HEK293 (cell line): ENCODE measurements around the gene PPARG.

ENCODE experiments used
- CTCF ChIA-PET: fragments of 350-600 bp; formaldehyde crosslinking; extraction: SDS; loops from one replicate; lab custom pipeline; 2021; ENCODE audit warnings: antibody characterized with exemption; lab: Yijun Ruan, JAX
- POLR2A ChIA-PET: fragments of 300-600 bp; formaldehyde crosslinking; extraction: SDS; loops from one replicate; lab custom pipeline; 2020; ENCODE audit warnings: antibody characterized with exemption, inconsistent platforms; lab: Yijun Ruan, JAX
- H3K27ac ChIP-seq: fragments of 200-500 bp; sonication (Bioruptor generic); 2 replicates; pipeline ENCODE4 v1.5.1; 2014; ENCODE audit warnings: low read depth, low read length, control low read depth, inconsistent platforms; ENCODE audit errors: extremely low read depth
- H3K36me3 ChIP-seq, 2 experiments: fragments of 200-500 bp in 1 of 2; sonication (Bioruptor generic) in 1 of 2; 1 replicate in 1 of 2; 2 replicates in 1 of 2; pipeline ENCODE4 v1.5.1; 2014 to 2017; ENCODE audit warnings: inconsistent platforms in 2 of 2, low read length in 2 of 2; ENCODE audit not compliant: control insufficient read depth in 2 of 2, insufficient read depth in 1 of 2
- H3K4me1 ChIP-seq: fragments of 200-500 bp; sonication (Bioruptor generic); 2 replicates; pipeline ENCODE4 v1.5.1; 2014; ENCODE audit warnings: mild to moderate bottlenecking, low read length, inconsistent platforms; ENCODE audit not compliant: control insufficient read depth, insufficient read depth
- H3K4me3 ChIP-seq: 2 replicates; pipeline ENCODE4 v1.5.1; 2011; ENCODE audit warnings: low read depth, mild to moderate bottlenecking, control low read depth, low read length, moderate library complexity
- H3K9me3 ChIP-seq: fragments of 200-500 bp; sonication (Bioruptor generic); 2 replicates; pipeline ENCODE4 v1.5.1; 2014; ENCODE audit warnings: low read depth, low read length, inconsistent platforms; ENCODE audit not compliant: control insufficient read depth, insufficient read depth
- GLI2 ChIP-seq: fragments of 450-650 bp; formaldehyde crosslinking; IDR thresholded peaks from 2 replicates; pipeline ENCODE4; 2017; ENCODE audit warnings: missing biosample characterization, missing genetic modification characterization, low read depth, borderline replicate concordance
- IKZF3 ChIP-seq: fragments of 450-650 bp; IDR thresholded peaks from 2 replicates; pipeline ENCODE4 v1.5.0; 2018; ENCODE audit warnings: missing biosample characterization, mild to moderate bottlenecking, missing genetic modification characterization, moderate library complexity
- KLF10 ChIP-seq: fragments of 450-650 bp; IDR thresholded peaks from 2 replicates; pipeline ENCODE4 v1.5.1; 2018; ENCODE audit warnings: missing biosample characterization, mild to moderate bottlenecking, missing genetic modification characterization
- KLF8 ChIP-seq: fragments of 450-650 bp; formaldehyde crosslinking; IDR thresholded peaks from 2 replicates; pipeline ENCODE4 v1.5.1; 2016; ENCODE audit warnings: missing biosample characterization, missing genetic modification characterization
- OSR2 ChIP-seq: fragments of 450-650 bp; formaldehyde crosslinking; IDR thresholded peaks from 2 replicates; pipeline ENCODE4 v1.5.1; 2016; ENCODE audit warnings: missing biosample characterization, missing genetic modification characterization
- TCF7L2 ChIP-seq: IDR thresholded peaks from 2 replicates; pipeline ENCODE4 v1.6.1; 2011; ENCODE audit warnings: low read depth, mild to moderate bottlenecking, inconsistent platforms, low read length, moderate library complexity, borderline replicate concordance
- ZBTB17 ChIP-seq: fragments of 450-650 bp; formaldehyde crosslinking; IDR thresholded peaks from 2 replicates; pipeline ENCODE4 v1.5.1; 2016; ENCODE audit warnings: missing biosample characterization, missing genetic modification characterization
- ZBTB21 ChIP-seq: fragments of 450-650 bp; formaldehyde crosslinking; IDR thresholded peaks from 2 replicates; pipeline ENCODE4 v1.5.1; 2017; ENCODE audit warnings: missing biosample characterization, missing genetic modification characterization
- ZEB2 ChIP-seq: fragments of 450-650 bp; formaldehyde crosslinking; IDR thresholded peaks from 2 replicates; pipeline ENCODE4 v1.5.1; 2016; ENCODE audit warnings: missing biosample characterization, missing genetic modification characterization
- ZNF184 ChIP-seq: fragments of 450-650 bp; IDR thresholded peaks from 2 replicates; pipeline ENCODE4 v1.5.1; 2018; ENCODE audit warnings: missing biosample characterization, mild to moderate bottlenecking, missing genetic modification characterization
- ZNF416 ChIP-seq: fragments of 450-650 bp; formaldehyde crosslinking; IDR thresholded peaks from 2 replicates; pipeline ENCODE4 v1.5.1; 2016; ENCODE audit warnings: missing biosample characterization, missing genetic modification characterization
- ZNF433 ChIP-seq: fragments of 450-650 bp; formaldehyde crosslinking; IDR thresholded peaks from 2 replicates; pipeline ENCODE4 v1.5.1; 2016; ENCODE audit warnings: missing biosample characterization, missing genetic modification characterization, low read depth
- ZNF600 ChIP-seq: fragments of 450-650 bp; formaldehyde crosslinking; IDR thresholded peaks from 2 replicates; pipeline ENCODE4 v1.5.1; 2016; ENCODE audit warnings: missing biosample characterization, missing genetic modification characterization
- ZSCAN23 ChIP-seq: fragments of 450-650 bp; formaldehyde crosslinking; IDR thresholded peaks from 2 replicates; pipeline ENCODE4 v1.5.1; 2016; ENCODE audit warnings: missing biosample characterization, missing genetic modification characterization
- TF ChIP-seq, protein P1 (sequence below): fragments of 450-650 bp; formaldehyde crosslinking; IDR thresholded peaks from 2 replicates; pipeline ENCODE4 v1.5.1; 2016; ENCODE audit warnings: missing biosample characterization, missing genetic modification characterization
- TF ChIP-seq, protein P2 (sequence below): fragments of 450-650 bp; formaldehyde crosslinking; IDR thresholded peaks from 2 replicates; pipeline ENCODE4 v1.5.1; 2016; ENCODE audit warnings: missing biosample characterization, missing genetic modification characterization, low read depth
- TF ChIP-seq, protein P3 (sequence below): fragments of 450-650 bp; formaldehyde crosslinking; IDR thresholded peaks from 2 replicates; pipeline ENCODE4 v1.5.1; 2016; ENCODE audit warnings: missing biosample characterization, missing genetic modification characterization
- TF ChIP-seq, protein P4 (sequence below): fragments of 450-650 bp; formaldehyde crosslinking; IDR thresholded peaks from 2 replicates; pipeline ENCODE4 v1.5.1; 2017; ENCODE audit warnings: missing biosample characterization, missing genetic modification characterization
- TF ChIP-seq, protein P5 (sequence below): fragments of 450-650 bp; formaldehyde crosslinking; IDR thresholded peaks from 2 replicates; pipeline ENCODE4 v1.5.1; 2017; ENCODE audit warnings: missing biosample characterization, missing genetic modification characterization
- TF ChIP-seq, protein P6 (sequence below): fragments of 450-650 bp; formaldehyde crosslinking; IDR thresholded peaks from 2 replicates; pipeline ENCODE4 v1.5.1; 2016; ENCODE audit warnings: missing biosample characterization, missing genetic modification characterization

Gene PPARG

DNA sequence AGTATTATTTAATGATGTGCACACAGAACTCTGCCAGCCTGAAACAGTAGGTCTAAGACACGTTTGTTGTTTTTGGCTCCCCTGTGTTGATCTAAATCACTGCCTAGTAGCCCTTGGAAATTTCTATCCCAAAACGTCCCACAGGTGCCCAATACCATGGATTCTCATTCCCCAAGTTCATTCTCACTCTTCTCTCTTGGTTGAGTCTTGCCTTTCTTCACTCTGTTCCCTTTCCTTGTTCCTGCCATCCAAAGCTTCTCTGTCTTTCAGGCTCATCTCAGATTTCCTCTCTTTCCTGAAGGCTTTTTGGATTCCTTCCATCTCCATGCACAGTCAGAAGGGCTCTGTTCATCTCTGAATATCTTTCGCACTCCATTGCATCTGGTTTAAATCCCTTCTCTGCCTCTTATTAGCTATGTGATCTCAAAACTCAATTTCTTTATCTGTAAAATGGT, 54.2 kb downstream of the PPARG start (continued):
- TF ChIP-seq OSR2 (tag by site-specific recombination) (peak; percentile 82), ZSCAN23 (no peak), ZNF600 (no peak), IKZF3 (tag by site-specific recombination) (peak; percentile 75; the same call in 1 of the 2 replicates), ZBTB17 (tag by site-specific recombination) (peak; percentile 91), KLF10 (no peak), ZNF433 (tag by site-specific recombination) (no peak)
- TF ChIP-seq, protein P1, sequence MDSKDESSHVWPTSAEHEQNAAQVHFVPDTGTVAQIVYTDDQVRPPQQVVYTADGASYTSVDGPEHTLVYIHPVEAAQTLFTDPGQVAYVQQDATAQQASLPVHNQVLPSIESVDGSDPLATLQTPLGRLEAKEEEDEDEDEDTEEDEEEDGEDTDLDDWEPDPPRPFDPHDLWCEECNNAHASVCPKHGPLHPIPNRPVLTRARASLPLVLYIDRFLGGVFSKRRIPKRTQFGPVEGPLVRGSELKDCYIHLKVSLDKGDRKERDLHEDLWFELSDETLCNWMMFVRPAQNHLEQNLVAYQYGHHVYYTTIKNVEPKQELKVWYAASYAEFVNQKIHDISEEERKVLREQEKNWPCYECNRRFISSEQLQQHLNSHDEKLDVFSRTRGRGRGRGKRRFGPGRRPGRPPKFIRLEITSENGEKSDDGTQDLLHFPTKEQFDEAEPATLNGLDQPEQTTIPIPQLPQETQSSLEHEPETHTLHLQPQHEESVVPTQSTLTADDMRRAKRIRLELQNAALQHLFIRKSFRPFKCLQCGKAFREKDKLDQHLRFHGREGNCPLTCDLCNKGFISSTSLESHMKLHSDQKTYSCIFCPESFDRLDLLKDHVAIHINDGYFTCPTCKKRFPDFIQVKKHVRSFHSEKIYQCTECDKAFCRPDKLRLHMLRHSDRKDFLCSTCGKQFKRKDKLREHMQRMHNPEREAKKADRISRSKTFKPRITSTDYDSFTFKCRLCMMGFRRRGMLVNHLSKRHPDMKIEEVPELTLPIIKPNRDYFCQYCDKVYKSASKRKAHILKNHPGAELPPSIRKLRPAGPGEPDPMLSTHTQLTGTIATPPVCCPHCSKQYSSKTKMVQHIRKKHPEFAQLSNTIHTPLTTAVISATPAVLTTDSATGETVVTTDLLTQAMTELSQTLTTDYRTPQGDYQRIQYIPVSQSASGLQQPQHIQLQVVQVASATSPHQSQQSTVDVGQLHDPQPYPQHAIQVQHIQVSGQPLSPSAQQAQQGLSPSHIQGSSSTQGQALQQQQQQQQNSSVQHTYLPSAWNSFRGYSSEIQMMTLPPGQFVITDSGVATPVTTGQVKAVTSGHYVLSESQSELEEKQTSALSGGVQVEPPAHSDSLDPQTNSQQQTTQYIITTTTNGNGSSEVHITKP (tag by site-specific recombination) = peak; percentile 54; the same call in 1 of the 2 replicates
- TF ChIP-seq, protein P2, sequence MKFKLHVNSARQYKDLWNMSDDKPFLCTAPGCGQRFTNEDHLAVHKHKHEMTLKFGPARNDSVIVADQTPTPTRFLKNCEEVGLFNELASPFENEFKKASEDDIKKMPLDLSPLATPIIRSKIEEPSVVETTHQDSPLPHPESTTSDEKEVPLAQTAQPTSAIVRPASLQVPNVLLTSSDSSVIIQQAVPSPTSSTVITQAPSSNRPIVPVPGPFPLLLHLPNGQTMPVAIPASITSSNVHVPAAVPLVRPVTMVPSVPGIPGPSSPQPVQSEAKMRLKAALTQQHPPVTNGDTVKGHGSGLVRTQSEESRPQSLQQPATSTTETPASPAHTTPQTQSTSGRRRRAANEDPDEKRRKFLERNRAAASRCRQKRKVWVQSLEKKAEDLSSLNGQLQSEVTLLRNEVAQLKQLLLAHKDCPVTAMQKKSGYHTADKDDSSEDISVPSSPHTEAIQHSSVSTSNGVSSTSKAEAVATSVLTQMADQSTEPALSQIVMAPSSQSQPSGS (tag by site-specific recombination) = no peak
- TF ChIP-seq, protein P3, sequence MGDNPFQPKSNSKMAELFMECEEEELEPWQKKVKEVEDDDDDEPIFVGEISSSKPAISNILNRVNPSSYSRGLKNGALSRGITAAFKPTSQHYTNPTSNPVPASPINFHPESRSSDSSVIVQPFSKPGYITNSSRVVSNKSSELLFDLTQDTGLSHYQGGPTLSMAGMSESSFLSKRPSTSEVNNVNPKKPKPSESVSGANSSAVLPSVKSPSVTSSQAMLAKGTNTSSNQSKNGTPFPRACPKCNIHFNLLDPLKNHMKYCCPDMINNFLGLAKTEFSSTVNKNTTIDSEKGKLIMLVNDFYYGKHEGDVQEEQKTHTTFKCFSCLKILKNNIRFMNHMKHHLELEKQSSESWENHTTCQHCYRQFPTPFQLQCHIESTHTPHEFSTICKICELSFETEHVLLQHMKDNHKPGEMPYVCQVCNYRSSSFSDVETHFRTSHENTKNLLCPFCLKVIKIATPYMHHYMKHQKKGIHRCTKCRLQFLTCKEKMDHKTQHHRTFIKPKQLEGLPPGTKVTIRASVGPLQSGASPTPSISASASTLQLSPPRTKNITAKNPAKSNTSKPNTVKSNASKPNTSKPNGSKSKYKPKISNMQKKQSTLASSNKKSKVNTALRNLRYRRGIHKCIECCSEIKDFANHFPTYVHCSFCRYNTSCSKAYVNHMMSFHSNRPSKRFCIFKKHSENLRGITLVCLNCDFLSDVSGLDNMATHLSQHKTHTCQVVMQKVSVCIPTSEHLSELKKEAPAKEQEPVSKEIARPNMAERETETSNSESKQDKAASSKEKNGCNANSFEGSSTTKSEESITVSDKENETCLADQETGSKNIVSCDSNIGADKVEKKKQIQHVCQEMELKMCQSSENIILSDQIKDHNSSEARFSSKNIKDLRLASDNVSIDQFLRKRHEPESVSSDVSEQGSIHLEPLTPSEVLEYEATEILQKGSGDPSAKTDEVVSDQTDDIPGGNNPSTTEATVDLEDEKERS (tag by site-specific recombination) = no peak

DNA sequence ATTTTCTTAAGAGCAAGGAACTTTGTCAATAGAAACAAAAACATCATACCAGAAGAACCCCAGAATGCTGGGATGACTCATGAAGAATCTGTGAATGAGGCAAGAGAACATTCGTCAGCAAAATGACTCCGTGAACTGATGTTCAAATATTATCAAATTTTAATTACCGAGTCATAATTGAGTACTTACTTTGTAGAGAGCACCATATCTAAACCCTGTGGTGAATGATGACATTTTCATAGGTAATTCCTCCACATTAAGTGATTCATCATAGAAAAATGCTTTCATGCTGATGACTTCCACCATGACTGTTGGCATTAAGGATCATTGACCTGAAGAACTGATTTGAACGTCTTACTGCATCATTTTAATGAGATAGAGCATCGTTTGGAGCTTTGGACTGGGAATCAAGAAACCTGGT, 56.3 kb downstream of the PPARG start:
- H3K9me3 ChIP-seq = no peaks in the 10 kb centered on the region
- H3K27ac ChIP-seq = no peak overlapping the region
- CTCF ChIA-PET = interaction anchor here (0.7 kb wide), 1 partner anchor 1499 kb away, joined by 3 read pairs; no protein-coding TSS in a partner anchor
- POLR2A ChIA-PET = no interaction called here
- H3K4me1 ChIP-seq = peaks cover 13% of the 10 kb centered on the region
- no peaks in the 10 kb centered on the region for H3K36me3 ChIP-seq
- no peak overlapping the region for H3K4me3 ChIP-seq
- no peak; the same call in 1 of the 2 replicates for TF ChIP-seq TCF7L2
- peak; percentile 71 for TF ChIP-seq ZEB2 (tag by site-specific recombination)
- TF ChIP-seq, protein P4, sequence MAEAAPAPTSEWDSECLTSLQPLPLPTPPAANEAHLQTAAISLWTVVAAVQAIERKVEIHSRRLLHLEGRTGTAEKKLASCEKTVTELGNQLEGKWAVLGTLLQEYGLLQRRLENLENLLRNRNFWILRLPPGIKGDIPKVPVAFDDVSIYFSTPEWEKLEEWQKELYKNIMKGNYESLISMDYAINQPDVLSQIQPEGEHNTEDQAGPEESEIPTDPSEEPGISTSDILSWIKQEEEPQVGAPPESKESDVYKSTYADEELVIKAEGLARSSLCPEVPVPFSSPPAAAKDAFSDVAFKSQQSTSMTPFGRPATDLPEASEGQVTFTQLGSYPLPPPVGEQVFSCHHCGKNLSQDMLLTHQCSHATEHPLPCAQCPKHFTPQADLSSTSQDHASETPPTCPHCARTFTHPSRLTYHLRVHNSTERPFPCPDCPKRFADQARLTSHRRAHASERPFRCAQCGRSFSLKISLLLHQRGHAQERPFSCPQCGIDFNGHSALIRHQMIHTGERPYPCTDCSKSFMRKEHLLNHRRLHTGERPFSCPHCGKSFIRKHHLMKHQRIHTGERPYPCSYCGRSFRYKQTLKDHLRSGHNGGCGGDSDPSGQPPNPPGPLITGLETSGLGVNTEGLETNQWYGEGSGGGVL = peak; percentile 61
- TF ChIP-seq ZNF416 (tag by site-specific recombination) = no peak
- peak; percentile 46; the same call in 1 of the 2 replicates for TF ChIP-seq KLF8 (tag by site-specific recombination)
- TF ChIP-seq, protein P5, sequence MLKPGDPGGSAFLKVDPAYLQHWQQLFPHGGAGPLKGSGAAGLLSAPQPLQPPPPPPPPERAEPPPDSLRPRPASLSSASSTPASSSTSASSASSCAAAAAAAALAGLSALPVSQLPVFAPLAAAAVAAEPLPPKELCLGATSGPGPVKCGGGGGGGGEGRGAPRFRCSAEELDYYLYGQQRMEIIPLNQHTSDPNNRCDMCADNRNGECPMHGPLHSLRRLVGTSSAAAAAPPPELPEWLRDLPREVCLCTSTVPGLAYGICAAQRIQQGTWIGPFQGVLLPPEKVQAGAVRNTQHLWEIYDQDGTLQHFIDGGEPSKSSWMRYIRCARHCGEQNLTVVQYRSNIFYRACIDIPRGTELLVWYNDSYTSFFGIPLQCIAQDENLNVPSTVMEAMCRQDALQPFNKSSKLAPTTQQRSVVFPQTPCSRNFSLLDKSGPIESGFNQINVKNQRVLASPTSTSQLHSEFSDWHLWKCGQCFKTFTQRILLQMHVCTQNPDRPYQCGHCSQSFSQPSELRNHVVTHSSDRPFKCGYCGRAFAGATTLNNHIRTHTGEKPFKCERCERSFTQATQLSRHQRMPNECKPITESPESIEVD = peak; percentile 56
- TF ChIP-seq, protein P6, sequence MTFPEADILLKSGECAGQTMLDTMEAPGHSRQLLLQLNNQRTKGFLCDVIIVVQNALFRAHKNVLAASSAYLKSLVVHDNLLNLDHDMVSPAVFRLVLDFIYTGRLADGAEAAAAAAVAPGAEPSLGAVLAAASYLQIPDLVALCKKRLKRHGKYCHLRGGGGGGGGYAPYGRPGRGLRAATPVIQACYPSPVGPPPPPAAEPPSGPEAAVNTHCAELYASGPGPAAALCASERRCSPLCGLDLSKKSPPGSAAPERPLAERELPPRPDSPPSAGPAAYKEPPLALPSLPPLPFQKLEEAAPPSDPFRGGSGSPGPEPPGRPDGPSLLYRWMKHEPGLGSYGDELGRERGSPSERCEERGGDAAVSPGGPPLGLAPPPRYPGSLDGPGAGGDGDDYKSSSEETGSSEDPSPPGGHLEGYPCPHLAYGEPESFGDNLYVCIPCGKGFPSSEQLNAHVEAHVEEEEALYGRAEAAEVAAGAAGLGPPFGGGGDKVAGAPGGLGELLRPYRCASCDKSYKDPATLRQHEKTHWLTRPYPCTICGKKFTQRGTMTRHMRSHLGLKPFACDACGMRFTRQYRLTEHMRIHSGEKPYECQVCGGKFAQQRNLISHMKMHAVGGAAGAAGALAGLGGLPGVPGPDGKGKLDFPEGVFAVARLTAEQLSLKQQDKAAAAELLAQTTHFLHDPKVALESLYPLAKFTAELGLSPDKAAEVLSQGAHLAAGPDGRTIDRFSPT = peak; percentile 84
- peak; percentile 69 for TF ChIP-seq ZBTB17 (tag by site-specific recombination)
- peak; percentile 62; the same call in 1 of the 2 replicates for TF ChIP-seq ZNF184
- TF ChIP-seq GLI2 (tag by site-specific recombination) = 0 out of 2 replicates have a peak, but pooled peaks have one; percentile 9
- TF ChIP-seq ZSCAN23 = 0 out of 2 replicates have a peak, but pooled peaks have one; percentile 59
- TF ChIP-seq ZBTB21 (tag by site-specific recombination) = peak; percentile 72
